Effector memory CD4-positive, alpha-beta T cell (primary cell): ENCODE measurements around the gene C1orf116.

Experiments
- DNase-seq, 3 donors: peaks; one replicate each; pipeline ENCODE4 v3.0.0-alpha.2; 2020
- H3K27ac ChIP-seq: 2 replicates; pipeline ENCODE4 v1.7.0; 2013; ENCODE audit warnings: mild to moderate bottlenecking, low read length, moderate library complexity; ENCODE audit not compliant: insufficient read depth, poor library complexity, severe bottlenecking
- H3K27me3 ChIP-seq: replicated peaks from 2 replicates; pipeline ENCODE4 v1.7.0; 2013; ENCODE audit warnings: mild to moderate bottlenecking, low read length; ENCODE audit not compliant: insufficient read depth, control insufficient read depth, poor library complexity, severe bottlenecking
- H3K36me3 ChIP-seq: 2 replicates; pipeline ENCODE4 v1.7.0; 2013; ENCODE audit warnings: mild to moderate bottlenecking, low read length, moderate library complexity; ENCODE audit not compliant: control insufficient read depth, insufficient read depth
- H3K4me1 ChIP-seq: 2 replicates; pipeline ENCODE4 v1.7.0; 2013; ENCODE audit warnings: low read length, mild to moderate bottlenecking; ENCODE audit not compliant: control insufficient read depth, insufficient read depth, poor library complexity, severe bottlenecking
- H3K4me3 ChIP-seq: 2 replicates; pipeline ENCODE4 v1.7.0; 2013; ENCODE audit warnings: low read length, low read depth, mild to moderate bottlenecking; ENCODE audit not compliant: insufficient read depth, poor library complexity, severe bottlenecking
- H3K9me3 ChIP-seq: 2 replicates; pipeline ENCODE4 v1.7.0; 2013; ENCODE audit warnings: mild to moderate bottlenecking, low read length, moderate library complexity; ENCODE audit not compliant: control insufficient read depth

C1orf116 gene

GRCh38 chr1:207036865-207037264 lies 4.3 kb upstream of the C1orf116 start:
- H3K27ac ChIP-seq = no peak overlapping the region
- H3K4me1 ChIP-seq = no peaks in the 10 kb centered on the region
- H3K4me3 ChIP-seq = no peak overlapping the region
- H3K9me3 ChIP-seq = no peaks in the 10 kb centered on the region
- peaks cover 2% of the 10 kb centered on the region for H3K27me3 ChIP-seq
- DNase-seq = no peak
- H3K36me3 ChIP-seq = no peaks in the 10 kb centered on the region

- H3K27me3 ChIP-seq = peaks cover 6% of the 10 kb centered on the region
- no peaks in the 10 kb centered on the region for H3K4me1 ChIP-seq
- no peak overlapping the region for H3K27ac ChIP-seq
- H3K9me3 ChIP-seq = no peaks in the 10 kb centered on the region
- no peaks in the 10 kb centered on the region for H3K36me3 ChIP-seq
- H3K4me3 ChIP-seq = no peak overlapping the region
- DNase-seq = no peak
Measured at GRCh38 chr1:207035877-207036551, 3.5 kb upstream of the C1orf116 start.

GRCh38 chr1:207034998-207035397 lies 2.4 kb upstream of the C1orf116 start:
- Histone ChIP-seq H3K4me1 (no peaks in the 10 kb centered on the region), H3K27me3 (peaks cover 6% of the 10 kb centered on the region), H3K27ac (no peak overlapping the region), H3K36me3 (no peaks in the 10 kb centered on the region), H3K9me3 (no peaks in the 10 kb centered on the region), H3K4me3 (no peak overlapping the region)
- DNase-seq = no peak

DNA sequence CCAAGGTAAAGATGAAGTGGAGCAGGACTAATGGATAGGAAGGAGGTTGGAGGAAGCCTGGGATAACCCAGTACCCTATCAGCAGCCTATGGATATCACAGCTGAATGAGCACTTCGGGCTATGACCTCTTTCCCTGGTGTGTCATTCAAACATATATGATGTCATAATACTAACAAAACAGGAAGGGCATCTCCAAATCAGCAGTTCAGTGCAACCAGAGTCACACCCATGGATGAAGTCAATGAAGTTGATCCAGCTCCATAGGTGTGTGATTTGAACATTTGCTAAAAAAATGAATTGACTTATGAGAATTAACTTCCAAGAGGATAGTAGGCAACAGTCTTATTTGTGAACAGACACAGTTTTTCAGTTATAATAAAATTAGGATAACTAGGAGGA lies 1.7 kb upstream of the C1orf116 start:
- Histone ChIP-seq H3K27ac (no peak overlapping the region), H3K4me3 (no peak overlapping the region), H3K9me3 (no peaks in the 10 kb centered on the region), H3K4me1 (no peaks in the 10 kb centered on the region), H3K36me3 (no peaks in the 10 kb centered on the region), H3K27me3 (peaks cover 6% of the 10 kb centered on the region)
- no peak for DNase-seq

DNA sequence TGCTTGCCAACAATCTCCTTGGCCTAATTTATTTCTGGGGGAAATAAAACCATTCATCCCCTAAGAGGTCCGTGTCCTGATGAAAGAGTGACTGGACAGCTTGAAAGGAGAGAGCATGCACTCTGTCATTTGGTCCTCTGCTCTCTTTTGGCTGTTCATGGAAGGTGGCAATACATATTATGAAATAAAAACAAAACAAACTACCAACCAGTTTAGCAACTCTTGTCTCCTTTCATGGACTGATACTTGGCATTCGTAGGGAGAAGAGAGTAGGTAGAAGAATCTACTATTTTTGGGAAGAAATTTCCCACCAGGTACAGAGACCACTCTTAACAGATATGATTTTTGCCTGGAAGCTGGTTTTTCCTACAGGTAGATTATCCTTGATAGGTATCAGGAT lies 746 bp upstream of the C1orf116 start:
- H3K4me1 ChIP-seq = no peaks in the 10 kb centered on the region
- no peak overlapping the region for H3K27ac ChIP-seq
- peaks cover 6% of the 10 kb centered on the region for H3K27me3 ChIP-seq
- H3K36me3 ChIP-seq = no peaks in the 10 kb centered on the region
- DNase-seq = no peak
- H3K4me3 ChIP-seq = no peak overlapping the region
- H3K9me3 ChIP-seq = no peaks in the 10 kb centered on the region

DNA sequence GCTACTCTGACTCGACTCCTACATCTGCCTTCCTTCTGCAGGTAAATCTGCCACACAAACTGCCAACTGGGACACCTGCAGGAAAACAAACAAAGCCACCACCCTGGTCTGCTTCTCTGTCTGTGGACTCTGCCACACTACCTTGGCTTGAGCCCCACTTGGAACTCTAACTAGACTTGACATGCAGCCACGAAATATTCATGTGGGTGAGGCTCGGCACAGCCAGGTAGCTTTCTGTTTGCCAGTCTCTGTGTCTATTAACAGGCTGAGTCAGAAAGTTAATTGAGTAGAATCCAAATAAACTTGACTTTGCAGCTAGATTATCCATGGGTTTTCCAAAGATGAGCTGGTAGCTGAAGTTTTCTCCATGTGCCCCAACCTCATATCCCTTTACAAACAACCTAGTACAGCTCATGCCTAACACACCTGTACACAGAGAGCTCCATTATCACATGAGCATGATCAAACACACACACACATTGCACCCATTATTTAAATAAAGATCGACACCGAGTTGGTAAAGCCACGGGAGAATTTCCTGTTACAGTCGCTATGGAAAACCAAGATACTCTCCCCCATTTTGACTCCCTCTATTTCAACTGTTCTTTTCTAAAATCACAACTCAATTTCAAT lies 808 bp downstream of the C1orf116 start:
- Histone ChIP-seq H3K36me3 (no peaks in the 10 kb centered on the region), H3K9me3 (no peaks in the 10 kb centered on the region), H3K4me3 (no peak overlapping the region), H3K4me1 (no peaks in the 10 kb centered on the region), H3K27ac (no peak overlapping the region), H3K27me3 (peaks cover 3% of the 10 kb centered on the region)
- DNase-seq = no peak

DNA sequence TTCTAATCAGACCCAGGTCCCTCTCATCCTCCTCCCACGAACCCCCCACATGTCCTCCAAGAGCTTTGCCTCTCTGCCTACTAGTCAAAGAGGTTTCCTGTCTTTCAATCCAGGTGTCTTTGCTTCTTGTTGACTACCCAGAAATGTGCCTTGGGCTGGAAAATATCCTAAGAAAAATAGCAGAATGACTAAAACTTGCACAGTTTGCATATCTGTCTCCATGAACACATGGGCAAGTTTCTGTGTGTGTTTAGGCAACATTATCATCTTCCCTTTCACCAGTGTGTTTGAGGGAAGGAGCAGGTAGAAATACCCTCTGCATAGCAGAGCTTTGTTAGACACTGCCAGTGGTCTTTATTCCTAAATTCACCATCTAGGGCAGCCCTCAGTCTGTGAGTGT lies 1.5 kb downstream of the C1orf116 start:
- Histone ChIP-seq H3K4me3 (no peak overlapping the region), H3K27ac (no peak overlapping the region), H3K36me3 (no peaks in the 10 kb centered on the region), H3K4me1 (no peaks in the 10 kb centered on the region), H3K9me3 (no peaks in the 10 kb centered on the region), H3K27me3 (peaks cover 3% of the 10 kb centered on the region)
- no peak for DNase-seq

GRCh38 chr1:207030522-207031009 lies 2.0 kb downstream of the C1orf116 start:
- no peaks in the 10 kb centered on the region for H3K9me3 ChIP-seq
- H3K4me3 ChIP-seq = no peak overlapping the region
- no peak for DNase-seq
- H3K27ac ChIP-seq = no peak overlapping the region
- H3K4me1 ChIP-seq = no peaks in the 10 kb centered on the region
- H3K27me3 ChIP-seq = peaks cover 3% of the 10 kb centered on the region
- no peaks in the 10 kb centered on the region for H3K36me3 ChIP-seq

DNA sequence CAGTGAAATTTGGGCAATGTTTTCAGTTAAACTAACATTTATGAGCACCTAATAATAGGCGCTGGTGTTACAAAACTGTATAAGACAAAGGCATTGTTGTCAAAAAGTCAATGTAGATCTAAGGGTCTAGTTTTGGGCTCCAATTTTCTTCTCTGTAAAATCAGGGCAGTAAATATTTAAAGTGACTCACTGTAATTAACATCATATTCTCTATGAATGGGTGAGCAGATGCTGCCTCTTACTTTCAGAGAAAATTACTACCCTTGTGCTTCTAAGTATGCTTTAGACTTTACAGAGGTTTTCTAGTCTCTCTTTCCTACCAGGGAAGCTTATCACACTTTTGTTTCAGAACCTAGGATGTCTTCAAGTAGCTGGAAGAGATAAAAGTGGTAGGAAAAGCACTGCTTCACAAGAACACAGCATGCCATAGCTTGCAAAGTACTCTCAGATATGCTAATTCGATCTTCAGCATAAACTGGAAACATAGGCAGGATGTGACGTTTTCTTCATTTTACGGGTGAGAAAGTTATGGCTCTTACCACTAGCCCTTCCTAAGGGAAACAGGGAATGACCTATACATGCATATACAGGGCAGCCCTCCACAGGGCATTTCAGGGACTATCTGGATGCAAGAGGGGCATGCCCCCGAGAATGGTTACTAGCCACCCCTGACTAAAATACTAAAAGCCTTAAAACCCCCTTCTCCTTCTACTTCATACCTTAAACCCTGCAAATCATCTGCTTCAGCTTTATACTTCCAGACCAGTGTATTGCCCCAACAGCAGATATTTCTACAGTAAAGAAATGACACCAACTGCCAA lies 2.6 kb downstream of the C1orf116 start:
- Histone ChIP-seq H3K27me3 (peaks cover 3% of the 10 kb centered on the region), H3K36me3 (no peaks in the 10 kb centered on the region), H3K4me1 (no peaks in the 10 kb centered on the region), H3K4me3 (no peak overlapping the region), H3K27ac (no peak overlapping the region), H3K9me3 (no peaks in the 10 kb centered on the region)
- DNase-seq = no peak
